ENCODE data around the gene TMEM217. TPM values are rescaled to one million over a fixed set of nuclear protein-coding genes. Genes with fewer than 3 reads are reported as not detected.

Gene TMEM217
- polyA plus RNA-seq, 1 of the 3 experiments (the other 2 are of a cell fraction): 1.5 TPM

GRCh38 chr6:37175332-37176267, 82.3 kb downstream of the TMEM217 start:
- Histone ChIP-seq H3K36me3 (replicated peaks in 1 of 2; ENCODE audit: control insufficient read depth in 1 of 2, insufficient read depth in 2 of 2, low read length in 1 of 2) (peaks cover 32 to 35% of the 10 kb centered on the region in 2 experiments), H2AFZ (ENCODE audit: low read depth) (no peak overlapping the region), H3K4me3 (ENCODE audit: low read depth in 2 of 2, low read length in 1 of 2) (no peak overlapping the region), H3K9me3 (no peaks in the 10 kb centered on the region), H3K27ac (ENCODE audit: low read depth in 2 of 2, low read length in 1 of 2) (no peak overlapping the region), H3K9me2 (no peaks in the 10 kb centered on the region), H3K27me3 (ENCODE audit: insufficient read depth) (no peaks in the 10 kb centered on the region), H3K4me1 (ENCODE audit: control insufficient read depth in 1 of 2, insufficient read depth in 2 of 2, low read depth in 1 of 2, low read length in 1 of 2) (peaks cover 4 to 15% of the 10 kb centered on the region in 2 experiments; a peak in 2 of 4 replicates), H3F3A (replicated peaks; ENCODE audit: insufficient read depth) (peaks cover 15% of the 10 kb centered on the region), H3K79me2 (ENCODE audit: insufficient read depth) (peaks cover 25% of the 10 kb centered on the region), H3K9ac (no peak overlapping the region), H3K4me2 (no peak overlapping the region), H4K20me1 (ENCODE audit: insufficient read depth) (peaks cover 17% of the 10 kb centered on the region)
- POLR2A ChIA-PET: no interaction called here
- TF ChIP-seq ELF1 (IDR thresholded peaks at IDR 0.05) (no peak), RCOR1 (IDR thresholded peaks at IDR 0.05; ENCODE audit: low read length) (no peak), FOXM1 (IDR thresholded peaks at IDR 0.05; ENCODE audit: low read depth) (no peak), MXI1 (IDR thresholded peaks at IDR 0.05; ENCODE audit: low read depth, low read length) (no peak), CHD2 (IDR thresholded peaks at IDR 0.05; ENCODE audit: low read length, partially characterized antibody) (no peak), YY1 (IDR thresholded peaks at IDR 0.05; ENCODE audit: low read depth) (no peak), FOXJ3 (CRISPR knock-in tag; IDR thresholded peaks at IDR 0.05) (no peak), SMC3 (IDR thresholded peaks at IDR 0.05; ENCODE audit: low read depth, low read length) (no peak), TEAD4 (IDR thresholded peaks at IDR 0.05; ENCODE audit: borderline replicate concordance, insufficient read depth) (no peak)
- CTCF ChIA-PET: interaction anchor here (0.7 to 15.1 kb wide), 7 partner anchors 11 to 151 kb away, joined by 3 to 490 read pairs (median 3); no protein-coding TSS in a partner anchor
- no peak for DNase-seq
- WGBS (ENCODE audit: low lambda C conversion rate): 93% methylated on average over 18 of the region's 18 CpGs

- CTCF ChIA-PET: interaction anchor here (0.7 to 15.1 kb wide), 7 partner anchors 12 to 150 kb away, joined by 3 to 490 read pairs (median 4); no protein-coding TSS in a partner anchor
These were observed 83.2 kb downstream of the TMEM217 start for GRCh38 chr6:37174515-37175331.

More at GRCh38 chr6:37174515-37175331, 83.2 kb downstream of the TMEM217 start:
- H3K27me3 ChIP-seq (ENCODE audit: insufficient read depth): no peaks in the 10 kb centered on the region
- no peaks in the 10 kb centered on the region for H3K9me2 ChIP-seq
- H4K20me1 ChIP-seq (ENCODE audit: insufficient read depth): peaks cover 17% of the 10 kb centered on the region
- H3K27ac ChIP-seq (ENCODE audit: low read depth in 2 of 2, low read length in 1 of 2): no peak overlapping the region
- H3K9me3 ChIP-seq: no peaks in the 10 kb centered on the region
- H2AFZ ChIP-seq (ENCODE audit: low read depth): no peak overlapping the region
- H3K4me3 ChIP-seq (ENCODE audit: low read depth in 2 of 2, low read length in 1 of 2): no peak overlapping the region
- peaks cover 32 to 35% of the 10 kb centered on the region in 2 experiments for H3K36me3 ChIP-seq (replicated peaks in 1 of 2; ENCODE audit: control insufficient read depth in 1 of 2, insufficient read depth in 2 of 2, low read length in 1 of 2)
- POLR2A ChIA-PET: interaction anchor here (1.6 kb wide), 1 partner anchor 113 kb away, joined by 3 read pairs; no protein-coding TSS in a partner anchor
- peaks cover 29% of the 10 kb centered on the region for H3K79me2 ChIP-seq (ENCODE audit: insufficient read depth)
- no peak for TF ChIP-seq RXRA (IDR thresholded peaks at IDR 0.05; ENCODE audit: borderline replicate concordance, low read depth)
- no peak for TF ChIP-seq MAX (IDR thresholded peaks at IDR 0.05; ENCODE audit: low read depth)
- TF ChIP-seq RFX5 (IDR thresholded peaks at IDR 0.05; ENCODE audit: low read length): no peak
- no peak for TF ChIP-seq RCOR1 (IDR thresholded peaks at IDR 0.05; ENCODE audit: low read length)
- TF ChIP-seq EZH2phosphoT487 (IDR thresholded peaks at IDR 0.05; ENCODE audit: borderline replicate concordance, low read depth): no peak
- TF ChIP-seq CHD2 (IDR thresholded peaks at IDR 0.05; ENCODE audit: low read length, partially characterized antibody): no peak
- no peak for TF ChIP-seq FOXM1 (IDR thresholded peaks at IDR 0.05; ENCODE audit: low read depth)
- TF ChIP-seq USF2 (IDR thresholded peaks at IDR 0.05; ENCODE audit: borderline replicate concordance, low read depth, low read length): no peak
- no peak for TF ChIP-seq TEAD4 (IDR thresholded peaks at IDR 0.05; ENCODE audit: borderline replicate concordance, insufficient read depth)
- no peak for TF ChIP-seq FOSL2 (IDR thresholded peaks at IDR 0.05; ENCODE audit: borderline replicate concordance, low read depth)
- no peak overlapping the region for H3K4me2 ChIP-seq
- no peak overlapping the region for H3K9ac ChIP-seq
- 89% methylated on average over 10 of the region's 10 CpGs for WGBS (ENCODE audit: low lambda C conversion rate)
- peaks cover 4 to 15% of the 10 kb centered on the region in 2 experiments; a peak in 2 of 4 replicates for H3K4me1 ChIP-seq (ENCODE audit: control insufficient read depth in 1 of 2, insufficient read depth in 2 of 2, low read depth in 1 of 2, low read length in 1 of 2)
- peaks cover 15% of the 10 kb centered on the region for H3F3A ChIP-seq (replicated peaks; ENCODE audit: insufficient read depth)
- DNase-seq: no peak

Measured in SK-N-SH (cell line).